HEK293 (cell line): Measurements from ENCODE around the gene PIGQ.

Experiments used
- CTCF ChIA-PET: fragments of 350-600 bp; formaldehyde crosslinking; extraction: SDS; loops from one replicate; lab custom pipeline; 2021; ENCODE audit warnings: antibody characterized with exemption; lab: Yijun Ruan, JAX
- POLR2A ChIA-PET: fragments of 300-600 bp; formaldehyde crosslinking; extraction: SDS; loops from one replicate; lab custom pipeline; 2020; ENCODE audit warnings: antibody characterized with exemption, inconsistent platforms; lab: Yijun Ruan, JAX
- H3K27ac ChIP-seq: fragments of 200-500 bp; sonication (Bioruptor generic); 2 replicates; pipeline ENCODE4 v1.5.1; 2014; ENCODE audit warnings: low read depth, low read length, control low read depth, inconsistent platforms; ENCODE audit errors: extremely low read depth
- H3K36me3 ChIP-seq, 2 experiments: fragments of 200-500 bp in 1 of 2; sonication (Bioruptor generic) in 1 of 2; 1 replicate in 1 of 2; 2 replicates in 1 of 2; pipeline ENCODE4 v1.5.1; 2014 to 2017; ENCODE audit warnings: inconsistent platforms in 2 of 2, low read length in 2 of 2; ENCODE audit not compliant: control insufficient read depth in 2 of 2, insufficient read depth in 1 of 2
- H3K4me1 ChIP-seq: fragments of 200-500 bp; sonication (Bioruptor generic); 2 replicates; pipeline ENCODE4 v1.5.1; 2014; ENCODE audit warnings: mild to moderate bottlenecking, low read length, inconsistent platforms; ENCODE audit not compliant: control insufficient read depth, insufficient read depth
- H3K4me3 ChIP-seq: 2 replicates; pipeline ENCODE4 v1.5.1; 2011; ENCODE audit warnings: low read depth, mild to moderate bottlenecking, control low read depth, low read length, moderate library complexity
- H3K9me3 ChIP-seq: fragments of 200-500 bp; sonication (Bioruptor generic); 2 replicates; pipeline ENCODE4 v1.5.1; 2014; ENCODE audit warnings: low read depth, low read length, inconsistent platforms; ENCODE audit not compliant: control insufficient read depth, insufficient read depth
- GLIS2 ChIP-seq: fragments of 450-650 bp; formaldehyde crosslinking; IDR thresholded peaks from 2 replicates; pipeline ENCODE4 v1.5.1; 2016; ENCODE audit warnings: missing biosample characterization, missing genetic modification characterization
- HIC1 ChIP-seq: fragments of 450-650 bp; formaldehyde crosslinking; IDR thresholded peaks from 2 replicates; pipeline ENCODE4 v1.5.1; 2016; ENCODE audit warnings: missing biosample characterization, missing genetic modification characterization
- PATZ1 ChIP-seq: fragments of 450-650 bp; formaldehyde crosslinking; IDR thresholded peaks from 2 replicates; pipeline ENCODE4 v1.5.1; 2016; ENCODE audit warnings: missing biosample characterization, missing genetic modification characterization
- SP3 ChIP-seq: fragments of 450-650 bp; formaldehyde crosslinking; IDR thresholded peaks from 2 replicates; pipeline ENCODE4 v1.5.1; 2016; ENCODE audit warnings: missing biosample characterization, missing genetic modification characterization
- ZBTB6 ChIP-seq: fragments of 450-650 bp; formaldehyde crosslinking; IDR thresholded peaks from 2 replicates; pipeline ENCODE4 v1.5.1; 2017; ENCODE audit warnings: missing biosample characterization, missing genetic modification characterization
- ZBTB8A ChIP-seq: fragments of 450-650 bp; formaldehyde crosslinking; IDR thresholded peaks from 2 replicates; pipeline ENCODE4 v1.5.1; 2016; ENCODE audit warnings: missing biosample characterization, missing genetic modification characterization
- ZFP41 ChIP-seq: fragments of 450-650 bp; formaldehyde crosslinking; IDR thresholded peaks from 2 replicates; pipeline ENCODE4 v1.5.1; 2016; ENCODE audit warnings: missing biosample characterization, missing genetic modification characterization, borderline replicate concordance
- ZNF394 ChIP-seq: fragments of 450-650 bp; formaldehyde crosslinking; IDR thresholded peaks from 2 replicates; pipeline ENCODE4 v1.5.1; 2016; ENCODE audit warnings: missing biosample characterization, missing genetic modification characterization, mild to moderate bottlenecking, moderate library complexity, borderline replicate concordance
- ZNF473 ChIP-seq: fragments of 450-650 bp; formaldehyde crosslinking; IDR thresholded peaks from 2 replicates; pipeline ENCODE4 v1.5.1; 2017; ENCODE audit warnings: missing biosample characterization, missing genetic modification characterization
- ZNF521 ChIP-seq: fragments of 450-650 bp; formaldehyde crosslinking; IDR thresholded peaks from 2 replicates; pipeline ENCODE4 v1.5.1; 2017; ENCODE audit warnings: missing biosample characterization, mild to moderate bottlenecking, missing genetic modification characterization
- ZNF600 ChIP-seq: fragments of 450-650 bp; formaldehyde crosslinking; IDR thresholded peaks from 2 replicates; pipeline ENCODE4 v1.5.1; 2016; ENCODE audit warnings: missing biosample characterization, missing genetic modification characterization
- ZNF701 ChIP-seq: fragments of 450-650 bp; formaldehyde crosslinking; IDR thresholded peaks from 2 replicates; pipeline ENCODE4 v1.5.1; 2016; ENCODE audit warnings: missing biosample characterization, missing genetic modification characterization

PIGQ gene

GRCh38 chr16:559411-560203 lies 10.2 kb upstream of the PIGQ start (continued):
- TF ChIP-seq ZNF521 (tag by site-specific recombination), result no peak
- 0 out of 2 replicates have a peak, but pooled peaks have one; percentile 39 for TF ChIP-seq SP3
- TF ChIP-seq ZNF600 (tag by site-specific recombination), result peak; percentile 84
- TF ChIP-seq, all 188 proteins: peak for 10

- CTCF ChIA-PET, result no interaction called here
- POLR2A ChIA-PET, result no interaction called here
These were observed 9.5 kb upstream of the PIGQ start, which contains the start of gene PRR35 for GRCh38 chr16:560204-560700. Gene PRR35 (plus strand): TSS chr16:560394. CDS start chr16:563295, 2,901 bp downstream.

DNA sequence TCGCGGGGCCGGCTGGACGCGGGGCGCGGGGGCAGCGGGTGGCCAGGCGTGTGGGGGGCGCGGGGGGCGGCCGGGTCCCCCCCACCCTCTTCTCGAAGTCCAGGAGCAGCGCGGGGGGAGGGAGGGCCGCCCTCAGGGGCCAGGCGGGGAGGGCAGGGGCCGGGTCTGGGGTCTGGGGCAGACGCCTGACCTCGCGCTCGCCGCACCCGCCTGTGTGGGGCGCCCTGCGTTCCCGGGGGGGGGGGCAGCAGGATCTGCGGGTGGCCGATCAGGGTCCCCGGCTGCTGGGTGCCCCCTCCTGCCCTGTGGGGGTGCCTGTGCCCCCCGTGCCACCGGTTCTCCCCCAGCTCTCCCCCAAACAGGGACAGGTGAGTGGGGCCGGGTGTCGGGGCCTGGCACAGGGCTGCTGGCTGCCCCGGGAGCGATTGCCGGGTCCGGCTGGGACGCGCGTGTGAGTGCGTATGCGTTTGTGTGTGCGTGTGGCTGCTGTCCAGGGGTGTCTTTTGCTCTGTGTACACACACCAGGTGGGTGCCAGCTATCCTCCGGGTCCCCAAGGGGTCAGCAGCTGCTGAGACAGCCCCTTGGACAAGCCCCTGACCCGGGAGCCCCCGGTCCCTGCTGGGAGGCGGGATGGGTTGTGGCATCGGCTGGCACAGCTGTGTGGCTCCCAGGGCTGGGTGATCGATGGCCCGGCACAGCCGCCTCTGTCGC lies 8.9 kb upstream of the PIGQ start:
- ChIA-PET POLR2A (no interaction called here), CTCF (no interaction called here)
- H3K4me3 ChIP-seq, result no peak overlapping the region

More at GRCh38 chr16:560204-560700, 9.5 kb upstream of the PIGQ start, which contains the start of gene PRR35:
- H3K27ac ChIP-seq, result no peak within 1 kb of the TSS; the same call in 1 of the 2 replicates
- no peaks in the 10 kb centered on the region for H3K36me3 ChIP-seq
- TF ChIP-seq ZBTB6 (tag by site-specific recombination) (peak; percentile 13; the same call in 1 of the 2 replicates), ZFP41 (tag by site-specific recombination) (no peak)
- H3K4me1 ChIP-seq, result no peaks in the 10 kb centered on the region; the same call in 1 of the 2 replicates
- H3K4me3 ChIP-seq, result no peak within 1 kb of the TSS
- no peaks in the 10 kb centered on the region for H3K9me3 ChIP-seq

More for the DNA sequence above, 8.9 kb upstream of the PIGQ start:
- TF ChIP-seq ZNF473 (tag by site-specific recombination), result no peak
- TF ChIP-seq ZNF394 (tag by site-specific recombination), result no peak
- peak; percentile 70; the same call in 1 of the 2 replicates for TF ChIP-seq HIC1 (tag by site-specific recombination)
- no peak for TF ChIP-seq ZBTB8A (tag by site-specific recombination)
- TF ChIP-seq GLIS2 (tag by site-specific recombination), result 0 out of 2 replicates have a peak, but pooled peaks have one; percentile 29
- TF ChIP-seq PATZ1 (tag by site-specific recombination), result 0 out of 2 replicates have a peak, but pooled peaks have one; percentile 41
- no peak for TF ChIP-seq ZNF701 (tag by site-specific recombination)
- Histone ChIP-seq H3K36me3 (no peaks in the 10 kb centered on the region), H3K4me1 (no peaks in the 10 kb centered on the region; the same call in 1 of the 2 replicates), H3K27ac (no peak overlapping the region; the same call in 1 of the 2 replicates), H3K9me3 (no peaks in the 10 kb centered on the region)
